NCI-H1930 (cell line): ENCODE data around the gene FGF14.
A peak's percentile ranks its signal among the peaks of the same experiment; 100 is the strongest.
"Not testable (repeated sequence)": the region's sequence is repeated elsewhere in the genome, so short reads cannot be mapped to it uniquely, and the experiment has no call there.

Experiments
- DNase-seq, 2 experiments: peaks; one replicate each; lab custom pipeline; 2025; lab: John Stamatoyannopoulos, UW

The FGF14 gene

GRCh38 chr13:102195566-102196462, 206.0 kb downstream of the FGF14 start:
- no peak for DNase-seq

DNA sequence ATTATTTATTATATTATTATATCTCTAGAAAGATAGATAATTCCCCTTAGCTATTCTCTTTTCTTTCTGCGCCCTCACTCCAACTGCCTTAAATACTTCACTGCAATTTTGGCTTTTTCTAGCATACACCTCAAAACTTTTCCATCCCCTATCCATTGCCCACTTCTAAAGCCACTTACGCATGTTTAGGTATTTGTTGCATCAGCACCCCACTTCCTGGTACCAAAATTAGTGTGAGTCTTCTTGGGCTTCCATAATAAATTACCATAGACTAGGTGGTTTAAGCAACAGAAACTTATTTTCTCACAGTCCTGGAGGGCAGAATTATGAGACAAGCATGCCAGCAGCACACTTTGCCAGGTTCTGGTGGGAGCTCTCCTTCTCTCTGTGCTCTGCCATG, 209.0 kb downstream of the FGF14 start:
- no peak for DNase-seq

- DNase-seq: no peak
These were observed 209.8 kb downstream of the FGF14 start for GRCh38 chr13:102191951-102192502.

DNA sequence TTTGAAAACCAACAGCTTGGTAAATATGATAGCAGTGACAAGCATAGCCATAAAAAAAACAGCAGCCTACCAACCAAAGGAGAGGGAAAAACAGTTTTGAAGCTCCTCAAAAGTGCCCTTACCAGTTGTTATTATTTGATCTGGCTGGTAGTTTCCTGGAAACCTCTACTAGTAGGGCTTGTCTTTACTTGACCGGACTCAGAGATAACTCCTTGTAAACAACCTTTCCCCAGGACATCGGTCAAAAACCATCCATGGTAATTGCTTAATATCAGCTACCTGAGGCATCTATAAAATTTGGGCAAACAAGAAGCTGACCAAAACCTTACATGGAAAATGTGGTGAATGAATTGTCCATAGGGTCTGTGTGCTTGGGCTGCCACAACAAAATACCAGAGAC, 210.9 kb downstream of the FGF14 start:
- no peak for DNase-seq

DNA sequence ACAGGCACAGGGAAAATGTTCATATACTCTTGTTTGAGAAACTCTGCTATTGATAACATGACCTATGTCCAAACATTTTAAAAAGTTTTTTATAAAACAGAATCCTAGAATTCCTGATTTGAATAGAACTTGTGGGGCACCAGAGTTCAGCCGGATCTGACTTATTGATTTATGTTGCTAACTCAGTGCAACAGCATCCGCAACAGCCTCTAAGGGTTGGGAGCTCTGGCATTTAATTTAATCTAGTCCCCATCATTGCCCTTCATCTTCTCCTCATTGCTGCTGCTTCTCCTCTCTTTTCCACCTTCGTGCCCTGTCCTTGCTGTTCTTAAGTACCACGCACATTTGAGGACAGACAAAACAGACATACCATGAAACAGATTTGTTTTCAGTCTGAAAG, 214.5 kb downstream of the FGF14 start:
- DNase-seq: no peak

- DNase-seq: no peak
These were observed 216.4 kb downstream of the FGF14 start for GRCh38 chr13:102185375-102185984.

DNA sequence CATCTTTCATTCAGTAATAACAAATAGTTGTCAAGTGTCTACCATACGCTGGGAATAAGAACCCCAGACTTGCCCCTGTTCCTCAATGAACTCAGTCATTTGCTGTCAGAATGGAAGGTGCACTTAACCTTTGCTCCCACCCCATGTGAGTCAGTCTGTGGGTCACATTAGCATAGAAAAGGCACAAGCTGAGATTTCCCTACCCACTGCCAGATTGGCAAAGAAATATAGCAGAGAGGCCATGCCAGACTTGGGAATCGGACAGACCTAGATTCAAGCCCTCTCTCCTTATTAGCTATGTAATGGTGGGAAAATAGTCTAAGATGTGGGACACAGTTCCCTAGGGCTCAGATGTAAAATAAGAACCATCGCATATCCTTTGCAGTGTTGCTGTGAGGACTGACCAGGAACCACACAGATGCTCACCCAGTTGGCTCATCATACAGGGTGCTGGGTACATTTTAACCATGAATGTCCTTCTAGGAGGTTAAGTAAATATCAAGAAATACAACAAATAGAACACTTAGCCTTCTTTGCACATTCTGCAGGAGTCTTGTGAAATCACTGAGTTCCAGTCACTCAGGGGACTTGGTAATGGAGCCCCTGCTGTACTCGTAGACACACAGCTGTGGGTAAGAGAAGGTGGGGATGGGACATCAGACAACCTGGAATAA, 218.2 kb downstream of the FGF14 start:
- DNase-seq: no peak

DNA sequence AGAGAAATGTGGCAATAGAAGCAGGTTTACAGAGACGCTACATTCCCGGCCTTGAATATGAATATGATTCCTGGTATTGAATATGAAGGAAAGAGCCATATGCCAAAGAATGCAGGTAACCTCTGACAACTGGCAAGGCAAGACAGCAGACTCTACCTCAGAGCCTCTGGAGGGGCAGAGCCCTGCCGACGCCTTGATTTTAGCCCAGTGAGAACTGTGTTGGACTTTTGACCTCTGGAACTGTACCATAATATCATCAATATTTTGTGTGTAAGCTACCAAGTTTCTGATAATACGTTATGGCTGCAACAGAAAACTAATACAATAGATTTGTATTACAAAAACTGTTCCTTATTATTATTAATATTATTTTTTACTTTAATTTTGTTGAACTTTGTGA, 219.7 kb downstream of the FGF14 start:
- DNase-seq: no peak

DNA sequence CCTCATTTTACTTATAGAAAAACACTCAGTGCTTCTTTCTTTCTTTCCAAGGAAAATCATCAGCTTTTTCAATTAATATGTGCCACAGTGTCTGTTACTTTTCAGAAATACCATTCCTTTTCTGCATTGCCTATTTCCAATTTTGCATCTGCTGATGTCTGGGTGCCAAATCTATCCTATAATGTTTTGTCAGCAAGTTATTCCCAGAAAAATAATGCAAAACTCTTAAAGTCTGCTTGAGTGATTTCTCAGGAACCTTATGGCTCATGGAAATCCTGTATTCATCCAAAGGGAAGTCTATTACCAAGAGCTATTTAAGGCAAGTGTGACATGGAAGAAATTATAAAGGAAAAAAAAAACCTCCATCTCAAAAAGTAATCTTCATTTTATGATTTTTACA, 224.4 kb downstream of the FGF14 start:
- no peak for DNase-seq

- no peak for DNase-seq
These were observed 225.0 kb downstream of the FGF14 start for GRCh38 chr13:102176846-102177245.

- DNase-seq: no peak
These were observed 229.4 kb downstream of the FGF14 start for GRCh38 chr13:102172406-102172805.

GRCh38 chr13:102170305-102170704, 231.5 kb downstream of the FGF14 start:
- no peak for DNase-seq

GRCh38 chr13:102169471-102170015, 232.3 kb downstream of the FGF14 start:
- no peak for DNase-seq

GRCh38 chr13:102152790-102153189, 249.1 kb downstream of the FGF14 start:
- no peak for DNase-seq

DNA sequence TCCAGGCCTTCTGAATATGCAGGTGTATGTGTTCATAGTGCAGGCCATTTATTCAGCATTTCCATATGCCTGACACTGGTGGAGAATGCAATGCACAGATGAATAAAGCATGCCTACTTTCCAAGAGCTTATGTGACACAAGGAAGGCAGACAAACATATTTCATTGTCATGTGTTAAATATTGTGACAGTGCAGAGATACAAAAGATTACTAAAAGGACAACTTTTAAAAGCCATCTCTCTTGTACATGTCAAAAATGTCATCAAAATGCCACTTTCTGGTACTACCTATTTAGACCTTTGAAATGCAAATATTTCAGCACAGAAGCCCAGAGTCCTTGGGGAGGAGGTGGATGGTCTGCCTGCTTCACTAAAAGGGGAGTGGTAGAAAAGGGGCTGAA, 254.5 kb downstream of the FGF14 start:
- DNase-seq: no peak

DNA sequence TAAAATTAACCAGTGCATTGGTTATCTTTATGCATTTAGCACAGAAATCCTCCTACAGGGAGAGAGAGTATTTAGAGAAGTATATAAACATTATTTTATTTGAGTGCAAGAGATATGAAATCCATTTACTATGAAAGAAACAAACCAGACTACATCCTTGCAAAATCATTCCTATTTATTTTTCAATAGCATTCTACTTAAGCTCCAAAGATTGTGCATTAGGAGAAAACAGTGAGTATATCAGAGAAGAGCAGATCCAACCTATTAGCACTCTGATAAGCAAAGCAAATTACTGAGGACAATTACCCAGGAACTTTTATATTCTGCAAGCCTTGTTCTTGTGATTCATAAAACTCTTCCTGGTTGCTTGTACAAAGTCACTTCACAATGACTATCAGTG, 256.1 kb downstream of the FGF14 start:
- no peak for DNase-seq

DNA sequence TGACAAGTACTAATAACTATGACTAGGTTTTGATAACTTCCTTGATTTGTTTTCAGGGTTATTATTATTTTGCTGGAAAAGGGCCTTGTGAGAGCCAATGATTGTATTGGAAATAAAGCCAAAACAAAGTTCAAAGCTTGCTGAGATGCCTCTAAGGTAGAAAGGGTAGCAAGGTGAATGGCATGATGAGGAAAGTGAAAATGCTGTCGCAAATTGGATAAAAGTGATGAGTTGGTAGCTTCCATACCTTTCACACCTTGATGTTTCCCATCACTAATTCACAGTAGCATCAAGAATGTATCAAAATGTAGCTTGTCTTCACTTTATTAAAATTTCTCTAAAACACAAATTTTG, 259.4 kb downstream of the FGF14 start:
- DNase-seq: no peak

- DNase-seq: peak in 1 of 2 experiments; percentile 14
These were observed 260.0 kb downstream of the FGF14 start for GRCh38 chr13:102141625-102142472.

DNA sequence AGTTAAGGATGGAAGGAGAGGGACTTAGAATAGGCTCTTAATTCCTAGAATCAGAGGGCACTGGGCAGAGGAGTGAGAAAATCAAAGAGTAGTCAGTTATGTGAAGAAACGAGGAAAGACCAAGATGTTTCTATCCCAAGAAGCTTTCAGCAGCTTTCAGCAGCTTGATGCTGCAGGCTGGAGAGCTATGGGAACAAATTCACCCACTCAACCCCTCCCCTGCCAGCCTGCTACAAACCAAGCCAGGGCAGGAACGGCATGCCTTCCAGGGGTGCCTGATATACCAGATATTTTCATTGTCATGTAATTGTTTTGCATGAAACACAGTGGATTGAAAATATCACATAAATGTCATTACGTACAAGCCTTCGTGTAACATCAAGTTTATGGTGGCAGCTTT, 262.2 kb downstream of the FGF14 start:
- DNase-seq: no peak

GRCh38 chr13:102138635-102139190, 263.1 kb downstream of the FGF14 start:
- no peak for DNase-seq

DNA sequence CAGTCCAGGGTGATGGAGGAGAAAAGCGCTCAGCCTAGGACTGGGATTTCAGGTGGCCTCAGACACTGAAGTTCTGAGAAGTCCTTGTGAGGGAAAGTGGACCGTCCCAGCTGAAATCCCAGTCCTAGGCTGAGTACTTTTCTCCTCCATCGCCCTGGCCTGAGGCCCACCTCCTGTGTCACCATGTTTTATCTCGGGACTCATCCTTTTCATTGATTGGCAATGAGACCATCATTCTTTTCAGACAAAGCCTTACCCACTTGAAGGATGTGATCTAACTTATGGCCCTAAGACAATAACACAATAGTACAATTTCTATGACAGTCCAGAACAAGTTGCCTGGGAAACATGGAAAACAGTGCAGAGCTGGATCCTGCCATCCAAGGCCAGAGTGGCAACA, 263.9 kb downstream of the FGF14 start:
- not testable (repeated sequence) for DNase-seq
